Inflammatory macrophage treated with lipopolysaccharide for 4 hours (primary cell): Measurements from ENCODE around the gene ARHGAP44.
"Not testable (repeated sequence)": the region's sequence is repeated elsewhere in the genome, so short reads cannot be mapped to it uniquely, and the experiment has no call there.

ENCODE experiments used
- DNase-seq: peaks from one replicate; pipeline ENCODE4 v3.0.0-alpha.2; 2020

The ARHGAP44 gene

GRCh38 chr17:12965988-12966387, 176.7 kb downstream of the ARHGAP44 start:
- DNase-seq: no peak

GRCh38 chr17:12966413-12966812, 177.1 kb downstream of the ARHGAP44 start:
- no peak for DNase-seq

GRCh38 chr17:12967962-12968361, 178.7 kb downstream of the ARHGAP44 start:
- no peak for DNase-seq

- no peak for DNase-seq
These were observed 184.3 kb downstream of the ARHGAP44 start for GRCh38 chr17:12973496-12974004.

DNA sequence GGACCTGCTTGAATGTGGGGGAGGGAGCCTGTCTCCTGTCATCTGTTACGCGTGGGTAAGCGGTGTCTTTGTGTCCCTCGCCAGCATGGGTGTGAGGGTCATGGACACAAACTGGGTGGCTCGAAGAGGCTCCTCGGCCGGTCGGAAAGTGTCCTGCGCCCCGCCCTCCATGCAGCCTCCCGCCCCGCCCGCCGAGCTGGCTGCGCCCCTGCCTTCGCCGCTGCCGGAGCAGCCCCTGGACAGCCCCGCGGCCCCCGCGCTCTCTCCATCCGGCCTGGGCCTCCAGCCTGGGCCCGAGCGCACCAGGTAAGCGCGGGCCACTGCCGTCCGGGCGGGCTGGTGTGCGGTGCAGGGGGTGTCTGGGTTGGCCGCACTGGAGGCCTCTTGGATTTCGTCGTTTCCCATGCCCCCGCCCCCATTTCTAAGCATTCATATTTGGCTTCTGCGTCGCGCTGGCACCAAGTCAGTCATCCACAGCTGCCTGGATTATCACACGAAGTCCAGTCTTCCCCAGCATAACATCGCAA, 184.8 kb downstream of the ARHGAP44 start:
- no peak for DNase-seq

DNA sequence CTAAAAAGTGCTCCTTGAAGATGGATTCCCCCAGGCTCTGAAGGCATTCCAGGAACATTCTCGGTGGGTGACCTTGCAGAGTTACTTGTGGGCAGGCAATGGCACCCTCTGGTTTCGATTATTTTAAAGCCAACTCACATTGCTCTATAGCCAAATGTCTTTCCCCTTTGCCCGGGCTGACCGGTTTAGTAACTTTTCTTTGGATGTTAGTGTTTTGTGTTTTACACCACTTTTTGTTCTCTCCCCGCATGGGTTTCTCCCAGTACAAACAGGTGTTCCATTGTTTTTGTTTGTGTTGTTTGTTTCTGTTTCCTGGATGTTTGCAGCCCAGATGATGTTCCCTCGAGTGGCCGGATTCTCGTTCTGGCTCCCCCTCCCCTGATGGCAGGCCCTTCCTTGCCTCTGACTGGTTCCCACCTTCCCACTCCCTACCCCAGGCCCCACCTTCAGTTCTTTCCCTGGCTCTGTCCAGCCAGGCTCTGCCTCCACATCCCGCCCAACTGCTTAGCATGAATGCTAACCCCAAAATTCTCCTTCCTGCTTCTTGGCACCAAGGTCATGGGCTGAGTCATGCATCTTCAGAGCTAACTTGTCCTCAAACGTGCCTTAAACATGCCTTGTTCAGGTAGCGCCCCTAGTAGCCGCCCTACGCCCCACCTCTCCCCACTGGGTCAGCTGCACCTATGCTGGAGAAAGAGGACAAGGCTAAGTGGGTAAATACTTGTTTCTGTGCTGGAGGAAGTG, 187.9 kb downstream of the ARHGAP44 start:
- DNase-seq: no peak

GRCh38 chr17:12978787-12979186, 189.5 kb downstream of the ARHGAP44 start:
- DNase-seq: not testable (repeated sequence)

- DNase-seq: no peak
These were observed 189.9 kb downstream of the ARHGAP44 start for GRCh38 chr17:12979246-12979645.

DNA sequence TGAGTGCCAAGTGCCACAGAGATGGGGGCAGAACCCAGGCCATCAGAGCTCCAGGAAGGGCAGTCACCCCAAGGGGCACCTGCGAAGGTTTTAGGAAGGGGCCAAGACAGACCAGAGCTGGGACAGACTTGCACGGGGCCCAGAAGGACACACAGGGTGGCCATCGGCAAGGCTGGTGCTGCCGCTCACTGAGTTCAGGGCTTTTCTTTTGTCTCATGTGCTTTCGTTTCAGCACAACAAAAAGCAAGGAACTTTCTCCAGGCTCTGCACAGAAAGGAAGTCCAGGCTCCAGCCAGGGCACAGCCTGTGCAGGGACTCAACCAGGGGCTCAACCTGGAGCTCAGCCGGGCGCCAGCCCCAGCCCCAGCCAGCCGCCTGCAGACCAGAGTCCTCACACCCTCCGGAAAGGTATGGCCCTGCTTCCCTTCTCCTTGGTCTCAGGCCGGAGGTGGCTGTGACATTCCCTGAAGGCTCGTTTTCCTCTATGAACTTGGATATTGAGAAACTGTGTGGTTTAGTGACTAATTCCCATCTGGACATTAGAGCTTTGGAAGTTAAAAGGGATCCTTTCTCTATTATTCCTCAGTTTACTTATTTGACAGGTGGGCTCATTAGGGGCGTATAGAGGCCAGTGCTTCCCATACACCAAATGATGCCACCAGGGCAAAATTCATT, 190.7 kb downstream of the ARHGAP44 start:
- no peak for DNase-seq

- DNase-seq: no peak
These were observed 192.9 kb downstream of the ARHGAP44 start for GRCh38 chr17:12982224-12982623.

DNA sequence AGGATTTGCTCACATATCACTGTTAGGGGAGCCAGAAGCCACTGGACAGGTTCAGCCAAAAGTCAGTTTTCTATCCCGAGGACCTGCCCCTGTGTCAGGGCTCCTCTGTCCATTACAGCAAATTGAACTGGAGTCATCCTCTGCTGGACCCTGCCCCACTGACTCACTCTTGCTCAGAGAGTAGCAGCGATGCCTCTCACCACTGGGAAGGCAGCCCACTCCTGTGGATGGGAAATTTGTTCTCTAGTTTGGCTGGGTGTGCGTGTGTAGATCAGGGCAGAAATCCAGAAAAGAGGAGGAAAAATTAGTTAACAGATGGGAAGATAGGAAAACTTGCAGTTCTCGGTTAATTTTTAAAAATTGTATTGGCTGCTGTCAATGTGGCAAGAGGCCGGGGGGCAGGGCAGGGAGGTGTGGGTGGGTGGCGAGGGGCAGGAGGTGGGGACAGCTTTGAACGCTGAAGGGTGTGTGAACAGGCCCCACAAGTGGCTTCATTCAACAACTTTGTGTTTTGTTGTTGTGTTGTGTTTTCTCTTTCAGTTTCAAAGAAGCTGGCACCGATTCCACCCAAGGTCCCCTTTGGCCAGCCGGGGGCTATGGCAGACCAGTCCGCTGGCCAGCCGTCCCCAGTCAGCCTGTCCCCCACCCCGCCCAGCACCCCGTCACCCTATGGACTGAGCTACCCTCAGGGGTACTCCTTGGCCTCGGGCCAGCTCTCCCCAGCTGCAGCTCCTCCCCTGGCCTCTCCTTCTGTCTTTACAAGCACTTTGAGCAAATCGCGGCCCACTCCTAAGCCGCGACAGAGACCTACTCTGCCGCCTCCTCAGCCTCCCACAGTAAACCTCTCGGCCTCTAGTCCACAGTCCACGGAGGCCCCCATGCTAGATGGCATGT, 194.9 kb downstream of the ARHGAP44 start:
- no peak for DNase-seq

GRCh38 chr17:12985431-12986293, 196.4 kb downstream of the ARHGAP44 start:
- no peak for DNase-seq

GRCh38 chr17:12987120-12987519, 197.8 kb downstream of the ARHGAP44 start:
- DNase-seq: no peak

GRCh38 chr17:12990041-12990808, 200.9 kb downstream of the ARHGAP44 start:
- no peak for DNase-seq

GRCh38 chr17:12990926-12991325, 201.6 kb downstream of the ARHGAP44 start:
- no peak for DNase-seq

GRCh38 chr17:12992676-12993075, 203.4 kb downstream of the ARHGAP44 start:
- DNase-seq: no peak

DNA sequence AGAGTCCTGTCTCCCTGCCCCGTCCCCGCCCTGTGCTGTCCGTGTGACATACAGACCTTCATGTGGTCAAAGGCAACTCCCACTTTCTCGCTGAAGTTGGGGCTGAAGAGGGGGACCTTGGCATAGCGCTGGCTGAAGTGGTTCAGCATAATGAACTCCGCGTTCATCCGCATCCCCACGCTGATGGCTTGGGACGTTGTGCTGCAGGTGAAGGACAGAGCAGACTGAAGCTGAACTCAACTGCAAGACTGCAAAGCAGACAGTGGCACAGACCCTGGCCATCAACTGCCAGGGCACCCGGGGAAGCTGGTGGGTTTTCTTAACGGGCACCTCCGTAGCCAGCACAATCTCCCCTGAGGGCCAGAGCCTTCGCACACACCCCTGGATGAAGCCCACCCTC, 204.3 kb downstream of the ARHGAP44 start:
- DNase-seq: no peak

DNA sequence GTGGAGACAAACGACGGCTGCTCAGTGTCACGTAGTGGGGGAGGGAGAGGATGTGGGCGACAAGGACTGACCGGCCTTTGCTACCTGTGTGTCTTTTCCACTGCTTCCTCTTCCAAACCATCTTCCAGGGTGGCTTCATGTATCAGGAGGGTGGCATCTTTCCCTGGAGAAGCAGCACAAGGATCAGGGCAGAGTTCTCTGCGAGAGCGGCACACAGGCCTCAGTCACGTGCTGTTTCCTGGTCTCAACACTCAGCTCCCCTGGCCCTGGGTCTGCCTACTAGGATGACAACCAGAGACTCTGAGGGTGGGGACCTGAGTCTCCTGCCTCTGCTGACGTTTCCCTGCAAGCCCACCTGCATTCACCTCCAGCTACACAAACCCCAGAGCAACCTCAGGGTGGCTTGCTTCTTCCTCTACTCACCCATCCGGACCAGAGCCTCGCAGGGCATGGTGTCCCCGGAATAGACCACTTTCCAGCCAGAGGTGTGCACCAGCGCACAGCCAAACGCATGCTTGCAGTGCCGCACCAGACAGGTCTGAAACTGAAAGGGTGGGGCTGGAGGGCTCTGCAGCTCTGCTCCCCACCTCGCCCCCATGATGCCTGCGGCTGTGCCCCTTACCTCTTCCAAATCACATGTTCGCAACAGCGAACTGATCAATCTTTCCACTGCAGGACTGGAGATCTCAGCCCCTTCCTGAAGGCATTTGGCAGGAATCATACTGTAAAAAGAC, 205.2 kb downstream of the ARHGAP44 start:
- DNase-seq: no peak

- DNase-seq: no peak
These were observed 206.0 kb downstream of the ARHGAP44 start for GRCh38 chr17:12995106-12995895.

GRCh38 chr17:12995896-12996295, 206.6 kb downstream of the ARHGAP44 start:
- DNase-seq: no peak
